ENCODE results near the gene ME1.

DNA sequence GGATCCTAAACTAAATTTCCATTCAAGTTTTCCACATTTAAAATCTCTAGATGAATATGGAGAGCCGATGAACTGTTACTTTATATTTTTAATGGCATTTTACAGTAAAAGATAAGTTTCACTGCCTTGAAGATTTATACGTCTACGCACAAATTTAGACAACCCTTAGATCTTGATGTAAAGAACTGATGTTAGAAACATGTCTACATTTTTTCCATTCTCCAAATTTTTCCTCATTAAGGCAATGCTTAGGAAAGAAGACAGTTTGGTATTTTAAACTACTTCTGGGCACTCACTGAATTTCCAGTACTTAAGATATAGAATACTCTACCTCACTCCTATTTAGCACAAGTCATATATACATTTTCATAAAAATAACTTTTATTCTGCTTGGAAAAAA is 45.4 kb downstream of the ME1 start:
- TF ChIP-seq POLR2AphosphoS5 (IDR thresholded peaks at IDR 0.05), result no peak
- TF ChIP-seq, protein P1, sequence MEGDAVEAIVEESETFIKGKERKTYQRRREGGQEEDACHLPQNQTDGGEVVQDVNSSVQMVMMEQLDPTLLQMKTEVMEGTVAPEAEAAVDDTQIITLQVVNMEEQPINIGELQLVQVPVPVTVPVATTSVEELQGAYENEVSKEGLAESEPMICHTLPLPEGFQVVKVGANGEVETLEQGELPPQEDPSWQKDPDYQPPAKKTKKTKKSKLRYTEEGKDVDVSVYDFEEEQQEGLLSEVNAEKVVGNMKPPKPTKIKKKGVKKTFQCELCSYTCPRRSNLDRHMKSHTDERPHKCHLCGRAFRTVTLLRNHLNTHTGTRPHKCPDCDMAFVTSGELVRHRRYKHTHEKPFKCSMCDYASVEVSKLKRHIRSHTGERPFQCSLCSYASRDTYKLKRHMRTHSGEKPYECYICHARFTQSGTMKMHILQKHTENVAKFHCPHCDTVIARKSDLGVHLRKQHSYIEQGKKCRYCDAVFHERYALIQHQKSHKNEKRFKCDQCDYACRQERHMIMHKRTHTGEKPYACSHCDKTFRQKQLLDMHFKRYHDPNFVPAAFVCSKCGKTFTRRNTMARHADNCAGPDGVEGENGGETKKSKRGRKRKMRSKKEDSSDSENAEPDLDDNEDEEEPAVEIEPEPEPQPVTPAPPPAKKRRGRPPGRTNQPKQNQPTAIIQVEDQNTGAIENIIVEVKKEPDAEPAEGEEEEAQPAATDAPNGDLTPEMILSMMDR (IDR thresholded peaks at IDR 0.05), result no peak

Data from prostate gland (tissue), 2 donors.